GM21515 (cell line): Measurements from ENCODE around the gene HLA-DPB1.

Source experiments
- ATAC-seq: cut with Tn5 transposase; IDR thresholded peaks from one replicate; pipeline ENCODE4 v1.9.1; 2021; ENCODE audit not compliant: unreplicated experiment

Gene HLA-DPB1

DNA sequence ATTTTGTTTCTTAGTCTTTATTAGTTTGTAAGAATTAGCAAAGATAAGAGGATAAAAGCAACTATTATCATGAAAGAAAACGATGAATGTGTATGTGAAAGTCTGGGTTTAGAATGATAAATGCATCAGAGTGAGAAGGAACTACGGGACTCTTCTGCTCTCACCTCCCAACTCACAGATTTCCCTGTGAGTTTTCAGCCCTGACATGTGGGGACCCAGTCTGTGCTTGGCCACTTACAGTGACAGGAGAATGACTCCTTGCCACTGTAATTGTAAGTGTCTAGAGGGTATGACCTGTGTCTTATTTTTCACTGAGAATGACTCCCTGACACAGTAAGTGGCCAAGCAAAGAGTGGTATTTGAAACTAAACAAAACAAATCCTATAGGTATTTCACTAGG is 4.9 kb upstream of the HLA-DPB1 start:
- no peak for ATAC-seq

DNA sequence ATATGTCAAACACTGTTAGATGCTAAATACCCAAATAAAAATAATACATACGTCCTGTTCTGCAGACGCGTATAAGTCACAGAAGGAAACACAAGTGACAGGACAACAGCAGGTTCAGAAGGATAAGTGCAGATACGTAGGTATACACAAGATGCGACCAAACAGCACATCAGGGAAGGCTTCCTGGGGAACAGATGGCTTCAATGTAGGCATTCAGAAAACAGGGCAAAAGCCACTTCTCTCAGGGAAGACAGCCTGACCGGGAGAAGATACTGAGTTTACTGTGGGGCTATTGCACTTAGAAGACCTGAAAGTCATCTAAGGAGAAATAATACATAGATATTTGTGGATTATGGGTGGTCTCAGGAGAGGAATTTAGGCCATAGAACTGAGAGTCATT is 4.2 kb upstream of the HLA-DPB1 start:
- no peak for ATAC-seq

DNA sequence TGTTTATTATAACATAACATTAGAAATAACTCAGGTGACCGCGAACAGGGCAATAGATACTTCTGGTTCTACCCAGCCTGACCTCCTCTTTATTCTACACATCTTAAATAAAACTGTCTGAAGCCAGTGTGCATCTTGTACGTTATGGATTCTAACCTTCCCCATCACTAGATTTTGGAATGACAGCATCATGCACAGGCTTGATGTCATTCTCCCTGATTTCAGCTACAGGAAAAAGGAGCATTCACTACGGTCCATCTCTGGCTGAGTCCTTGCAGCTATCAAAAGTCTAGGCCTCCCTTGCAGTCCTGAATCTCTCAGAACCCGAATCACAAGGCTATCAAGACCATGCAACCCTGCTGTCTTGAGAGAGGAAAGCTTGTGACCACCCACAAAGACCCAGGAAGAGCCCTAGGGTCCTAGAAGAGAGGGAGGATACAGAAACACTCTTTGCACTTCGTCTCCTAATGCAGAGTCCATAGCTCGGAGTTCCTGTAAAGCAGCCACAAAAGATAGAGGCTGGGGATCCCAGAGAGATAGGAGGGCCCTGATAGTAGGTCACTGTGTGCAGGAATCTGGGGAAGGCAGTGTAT is 3.2 kb upstream of the HLA-DPB1 start:
- no peak for ATAC-seq

DNA sequence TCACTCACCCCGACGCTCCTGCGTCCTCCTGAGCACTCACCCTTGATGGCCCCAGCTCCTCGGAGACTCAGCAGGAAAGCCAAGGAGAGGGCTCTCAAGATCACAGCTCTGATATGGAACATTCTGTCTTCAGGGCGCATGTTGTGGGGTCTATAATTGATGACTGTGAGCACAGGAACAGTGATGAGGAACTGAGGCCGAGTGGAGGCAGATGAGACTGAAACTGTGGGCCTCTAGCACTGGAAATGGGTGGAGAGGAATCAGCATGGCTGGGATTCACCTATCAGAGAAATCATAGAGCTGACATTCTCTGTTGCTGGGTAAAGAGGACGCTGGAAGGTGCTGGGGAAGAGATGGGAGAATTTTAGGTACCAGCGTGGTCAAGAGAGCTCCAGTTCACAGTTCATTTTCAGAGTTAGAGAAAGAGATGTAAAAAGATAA is 2.3 kb upstream of the HLA-DPB1 start, which contains the start of gene HLA-DPA1:
Gene HLA-DPA1, minus strand, starts transcription at position 219 of the 441 bp plus-strand sequence.
- peak; percentile 63 for ATAC-seq

DNA sequence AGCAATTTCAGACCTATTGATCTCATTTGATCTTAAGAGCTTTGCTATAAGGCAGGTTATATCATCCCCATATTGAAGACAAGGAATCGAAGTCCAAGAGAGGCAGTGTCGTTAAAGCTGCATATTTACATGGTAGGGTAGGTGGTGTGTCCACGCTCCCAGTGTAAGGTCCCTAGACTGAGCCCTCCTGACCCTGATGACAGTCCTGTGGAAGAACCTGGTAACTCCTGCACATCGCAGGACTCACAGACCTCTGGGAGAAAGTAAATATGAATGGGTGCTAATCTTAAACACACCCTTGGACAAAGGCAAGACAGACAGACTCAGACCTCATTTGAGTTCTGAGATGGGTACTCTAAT is 602 bp upstream of the HLA-DPB1 start:
- peak; percentile 5 for ATAC-seq

DNA sequence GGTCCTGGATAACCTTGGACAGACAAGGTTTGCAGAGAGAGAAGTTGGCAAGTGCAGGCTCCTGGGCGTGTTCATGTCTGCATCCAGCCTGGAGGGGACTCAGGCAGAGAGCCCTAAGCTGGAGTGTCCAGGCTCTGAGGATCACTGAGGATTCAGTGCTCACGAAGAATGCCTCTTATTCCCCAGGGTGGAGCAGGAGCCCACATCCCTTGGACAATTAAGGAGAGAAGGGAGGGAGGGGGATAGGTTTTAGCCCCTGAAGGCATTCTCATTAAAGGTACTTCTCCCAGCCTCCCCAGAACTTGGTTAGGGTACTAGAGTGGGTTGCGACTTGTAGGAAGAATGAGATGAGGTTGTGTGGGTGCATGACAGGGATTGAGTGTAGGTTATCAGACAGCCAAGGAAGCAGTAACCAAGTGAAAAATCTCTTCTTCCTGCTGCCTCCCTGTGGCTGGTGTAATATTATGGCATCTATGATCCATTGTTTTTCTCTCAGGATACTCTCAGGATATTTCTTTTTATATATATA is 680 bp downstream of the HLA-DPB1 start:
- no peak for ATAC-seq

DNA sequence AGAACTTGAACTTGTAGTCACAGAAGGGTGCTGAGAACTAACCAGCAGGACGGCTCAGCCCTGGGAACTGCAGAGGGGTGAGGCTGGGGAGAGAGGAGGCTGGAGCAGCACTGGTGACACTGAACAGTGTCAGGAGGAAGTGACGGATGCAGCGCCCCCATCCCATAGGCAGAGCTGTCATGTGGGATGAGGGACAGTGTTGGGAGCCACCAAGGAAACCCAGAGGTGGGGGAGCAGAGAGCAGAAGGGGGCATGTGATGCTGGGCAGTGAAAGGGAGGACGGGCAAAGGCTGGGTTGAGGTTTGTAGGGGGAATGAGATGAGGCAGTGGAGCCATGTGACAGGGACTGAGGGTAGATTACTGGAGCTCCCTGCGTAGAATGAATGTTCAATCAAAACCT is 2.1 kb downstream of the HLA-DPB1 start:
- no peak for ATAC-seq

DNA sequence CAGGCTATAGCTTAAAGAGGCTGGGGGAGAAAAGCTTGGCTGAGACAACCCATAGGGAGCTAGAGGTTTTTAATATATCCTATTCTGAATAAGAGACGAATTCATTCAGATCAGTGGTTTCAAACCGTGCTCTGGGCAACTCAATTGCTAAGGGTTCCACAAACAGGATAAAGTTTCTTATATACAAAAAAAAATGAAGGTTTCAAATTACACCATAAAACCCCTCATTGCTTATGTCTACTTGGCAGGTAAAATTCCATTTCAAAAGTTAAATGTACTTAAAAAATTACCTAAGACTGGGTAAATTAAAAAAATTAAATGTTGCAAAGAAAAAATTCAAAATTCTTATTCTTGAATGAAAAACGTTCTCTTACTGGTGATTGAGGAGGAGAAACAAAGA is 2.7 kb downstream of the HLA-DPB1 start:
- no peak for ATAC-seq

DNA sequence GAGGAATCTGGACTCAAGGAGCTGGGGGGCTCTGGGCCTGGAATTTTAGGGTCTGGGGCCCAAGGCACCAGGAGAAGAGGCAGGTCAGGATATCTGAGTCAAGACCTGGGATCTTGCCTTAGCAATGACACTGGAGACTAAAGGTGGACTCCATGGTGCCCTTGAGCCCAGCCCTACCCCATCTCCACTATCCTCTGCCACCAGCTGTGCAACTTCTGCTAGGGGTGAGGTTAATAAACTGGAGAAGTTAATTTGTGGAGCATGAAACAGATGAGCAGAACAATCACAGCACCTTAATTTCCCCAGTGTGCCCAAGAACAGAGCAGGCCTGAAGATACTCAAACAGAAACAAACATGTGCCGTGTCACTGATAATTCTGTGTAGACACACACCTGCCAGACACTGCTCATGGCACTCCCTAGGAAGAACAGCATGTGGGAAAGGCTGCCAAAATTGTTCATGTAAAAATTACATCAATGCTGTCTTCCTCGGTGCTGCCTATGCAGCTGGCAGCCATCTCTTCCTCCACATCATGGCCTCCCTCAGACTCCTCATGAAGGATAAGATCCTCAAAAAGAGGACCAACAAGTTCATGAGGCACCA is 3.2 kb downstream of the HLA-DPB1 start:
- ATAC-seq, result no peak

DNA sequence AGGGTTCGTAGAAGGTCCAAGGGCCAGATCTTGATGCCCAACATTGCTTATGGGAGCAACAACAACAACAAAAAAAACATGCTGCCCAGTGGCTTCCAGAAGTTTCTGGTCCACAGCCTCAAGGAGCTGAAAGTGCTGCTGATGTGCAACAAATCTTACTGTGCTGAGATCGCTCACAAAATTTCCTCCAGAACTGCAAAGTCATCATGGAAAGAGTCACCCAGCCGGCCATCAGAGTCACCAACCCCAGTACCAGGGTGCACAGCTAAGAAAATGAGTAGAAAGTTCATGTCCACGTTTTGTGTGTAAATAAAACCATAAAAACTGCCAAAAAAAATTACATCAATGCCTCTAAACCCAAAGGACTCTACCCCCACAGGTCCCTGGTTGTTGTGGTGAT is 3.8 kb downstream of the HLA-DPB1 start:
- no peak for ATAC-seq

DNA sequence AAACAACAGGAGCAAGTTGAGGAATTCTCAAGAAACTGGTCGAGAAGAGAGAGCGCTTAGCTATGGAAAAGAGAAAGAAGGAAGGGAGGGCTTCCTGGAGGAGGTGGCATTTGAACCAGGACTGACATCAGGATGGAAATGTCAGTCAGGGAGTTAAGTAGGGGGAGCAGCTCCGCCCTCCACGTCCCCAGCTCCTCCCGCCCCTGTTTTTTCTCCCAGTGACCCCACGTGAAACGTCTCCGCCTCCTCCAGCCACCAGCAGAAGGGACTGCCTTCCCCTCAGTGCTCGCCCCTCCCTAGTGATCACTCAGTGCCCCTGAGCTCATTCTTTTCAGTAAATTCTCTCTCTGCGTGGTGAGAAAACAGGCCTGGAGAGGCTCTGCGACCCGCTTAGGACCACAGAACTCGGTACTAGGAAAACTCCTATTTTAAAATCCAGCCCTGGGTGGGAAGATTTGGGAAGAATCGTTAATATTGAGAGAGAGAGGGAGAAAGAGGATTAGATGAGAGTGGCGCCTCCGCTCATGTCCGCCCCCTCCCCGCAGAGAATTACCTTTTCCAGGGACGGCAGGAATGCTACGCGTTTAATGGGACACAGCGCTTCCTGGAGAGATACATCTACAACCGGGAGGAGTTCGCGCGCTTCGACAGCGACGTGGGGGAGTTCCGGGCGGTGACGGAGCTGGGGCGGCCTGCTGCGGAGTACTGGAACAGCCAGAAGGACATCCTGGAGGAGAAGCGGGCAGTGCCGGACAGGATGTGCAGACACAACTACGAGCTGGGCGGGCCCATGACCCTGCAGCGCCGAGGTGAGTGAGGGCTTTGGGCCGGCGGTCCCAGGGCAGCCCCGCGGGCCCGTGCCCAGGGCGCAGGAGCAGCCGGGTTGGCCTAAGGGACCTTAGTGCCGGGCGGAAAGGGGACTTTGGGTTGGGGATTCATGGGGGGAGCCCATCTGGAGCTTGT is 4.6 kb downstream of the HLA-DPB1 start:
- ATAC-seq, result no peak

DNA sequence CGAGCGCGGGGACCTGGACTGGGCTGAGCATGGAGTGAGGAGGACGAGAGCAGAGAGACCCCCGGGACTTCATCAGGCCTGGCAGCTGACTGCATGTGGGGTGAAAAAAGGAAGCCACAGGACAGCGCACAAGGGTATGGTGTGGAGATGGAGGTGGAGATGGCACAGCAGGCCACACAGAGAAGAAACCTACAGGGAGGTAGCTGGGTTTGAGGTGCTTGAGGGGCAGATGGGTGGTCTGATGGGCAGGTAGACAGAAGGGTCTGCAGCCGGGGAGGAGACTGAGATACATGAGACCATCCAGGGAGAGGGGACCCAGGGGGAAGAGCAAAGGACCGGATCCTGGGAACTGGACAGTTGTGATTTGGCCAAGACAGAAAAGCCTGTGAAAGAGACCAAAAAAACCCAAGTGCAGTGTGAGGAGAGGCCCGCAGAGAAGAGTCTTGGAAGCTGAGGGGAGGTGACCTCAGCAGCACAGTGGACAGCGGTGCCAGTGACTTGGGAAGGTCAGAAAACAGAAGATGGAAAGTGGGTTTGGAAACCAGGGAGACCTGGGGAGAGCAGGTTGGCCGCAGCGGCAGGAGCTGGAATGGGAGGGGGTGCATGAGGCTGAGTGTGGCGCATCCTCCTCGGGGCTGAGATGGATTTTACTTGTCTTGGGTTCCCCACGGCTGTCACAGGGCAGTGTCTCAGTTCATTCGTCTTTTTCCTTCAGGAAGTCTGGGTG is 5.5 kb downstream of the HLA-DPB1 start:
- ATAC-seq, result no peak

DNA sequence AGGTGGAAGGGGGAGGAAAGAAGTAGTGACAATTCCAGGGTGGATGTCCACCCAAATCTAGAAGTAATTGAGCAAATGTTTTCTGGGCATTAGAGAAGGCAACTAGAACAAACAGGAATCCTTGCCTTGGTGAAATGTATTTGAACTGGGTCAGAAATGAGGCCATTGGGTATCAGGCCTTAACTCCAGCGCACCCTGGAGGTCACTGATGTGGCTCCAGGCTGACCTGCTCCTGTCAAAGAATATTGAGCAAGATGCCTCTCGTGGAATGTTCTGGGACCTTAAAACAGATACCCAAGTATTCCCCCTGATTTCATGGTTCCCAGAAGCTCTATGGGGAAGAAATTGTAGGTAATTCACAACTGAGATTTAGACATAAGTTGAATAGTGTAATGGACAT is 6.9 kb downstream of the HLA-DPB1 start:
- no peak for ATAC-seq

DNA sequence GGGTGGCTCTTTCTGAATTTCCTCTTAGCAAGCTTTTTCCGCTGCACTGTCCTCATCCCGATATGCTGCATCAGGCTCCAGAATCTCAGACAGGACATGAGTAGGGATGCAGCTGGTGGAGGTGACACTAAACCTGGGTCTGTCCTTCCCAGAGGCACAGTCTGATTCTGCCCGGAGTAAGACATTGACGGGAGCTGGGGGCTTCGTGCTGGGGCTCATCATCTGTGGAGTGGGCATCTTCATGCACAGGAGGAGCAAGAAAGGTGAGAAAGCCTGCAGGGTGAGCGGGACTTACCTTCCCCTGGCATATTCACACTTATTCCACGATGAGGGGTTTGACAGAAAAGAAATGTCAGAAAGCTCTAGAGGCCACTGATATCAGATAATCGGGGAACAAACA is 9.8 kb downstream of the HLA-DPB1 start:
- ATAC-seq, result no peak

DNA sequence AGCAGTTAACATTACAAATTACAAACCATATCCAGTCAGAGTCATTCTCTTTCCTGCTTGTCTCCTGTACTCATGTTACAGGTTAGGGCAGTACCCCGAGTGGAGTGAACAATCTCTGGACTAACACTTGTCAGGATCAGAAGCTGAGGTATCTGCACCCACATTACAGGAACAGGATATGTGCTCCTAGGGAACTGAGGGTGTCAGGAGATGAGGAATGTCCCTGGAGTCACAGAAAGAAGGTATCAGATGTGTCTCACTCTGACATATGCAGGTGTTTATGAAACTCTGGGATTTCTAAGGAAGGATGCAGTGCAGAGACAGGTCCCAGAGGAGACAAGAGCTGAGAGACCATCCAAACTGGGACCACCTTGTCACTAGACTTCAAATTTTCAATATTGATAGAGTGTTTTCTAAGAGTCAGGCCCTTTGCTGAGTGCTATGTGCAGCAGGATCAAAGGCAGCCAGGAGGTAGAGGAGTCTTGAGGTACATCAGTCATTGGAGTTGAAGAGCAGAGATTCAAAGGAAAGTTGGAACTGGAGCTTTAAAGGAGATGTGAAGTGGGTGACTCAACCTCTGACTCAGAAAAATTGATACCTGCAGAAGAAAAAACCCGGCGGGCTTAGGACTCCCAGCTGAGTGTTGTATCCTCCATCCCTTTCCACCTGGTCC is 12.6 kb downstream of the HLA-DPB1 start:
- no peak for ATAC-seq

DNA sequence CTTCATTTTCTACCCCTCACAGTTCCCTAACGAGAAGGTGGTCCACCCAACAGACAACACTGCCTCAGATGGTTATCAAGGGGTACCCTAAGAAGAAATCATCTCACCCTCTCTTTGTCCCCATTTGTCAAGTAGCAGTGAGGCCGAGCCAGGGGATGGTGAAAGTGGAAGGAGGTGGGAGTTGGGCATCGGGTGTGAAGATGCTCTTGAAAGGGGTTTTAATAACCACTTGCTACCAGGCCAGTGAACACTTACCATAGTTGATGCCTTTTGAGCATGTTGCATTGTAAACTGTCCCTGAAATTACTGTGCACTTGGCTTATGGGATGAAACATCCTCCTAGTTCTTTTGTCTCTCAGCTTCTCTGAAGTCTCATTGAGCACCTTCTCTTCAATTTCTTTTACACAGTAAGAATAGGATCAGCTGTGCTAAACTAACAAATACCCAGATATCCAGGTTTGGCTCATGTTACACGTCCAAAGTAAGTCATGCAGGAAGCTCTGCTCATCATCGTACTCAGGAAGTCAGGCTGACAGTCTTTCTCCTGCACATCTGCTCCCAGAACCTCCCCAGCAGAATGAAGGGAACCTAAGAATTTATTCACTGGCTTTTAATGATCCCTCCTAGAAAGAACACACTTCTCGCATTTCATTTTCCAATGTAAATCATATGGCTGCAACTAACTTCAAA is 13.3 kb downstream of the HLA-DPB1 start:
- ATAC-seq, result no peak

DNA sequence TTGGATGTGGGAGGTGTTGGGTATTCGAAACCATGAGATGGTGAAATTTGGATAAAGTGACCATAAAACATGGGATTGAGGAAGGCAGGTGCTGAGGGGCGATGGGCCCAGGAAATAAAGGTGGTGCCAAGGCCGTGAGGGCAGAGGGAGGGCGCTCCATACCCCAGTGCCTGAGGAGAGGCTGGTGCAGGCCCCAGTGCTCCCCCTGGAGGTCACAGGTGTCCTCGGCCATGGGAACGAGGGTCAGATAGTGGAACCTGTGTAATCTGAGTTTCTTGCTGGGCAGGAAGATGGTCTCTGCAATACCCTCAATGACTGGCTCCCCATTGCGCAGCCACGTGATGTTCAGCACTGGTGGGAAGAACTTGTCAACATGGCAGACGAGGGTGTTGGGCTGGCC is 16.2 kb downstream of the HLA-DPB1 start:
- ATAC-seq, result no peak

DNA sequence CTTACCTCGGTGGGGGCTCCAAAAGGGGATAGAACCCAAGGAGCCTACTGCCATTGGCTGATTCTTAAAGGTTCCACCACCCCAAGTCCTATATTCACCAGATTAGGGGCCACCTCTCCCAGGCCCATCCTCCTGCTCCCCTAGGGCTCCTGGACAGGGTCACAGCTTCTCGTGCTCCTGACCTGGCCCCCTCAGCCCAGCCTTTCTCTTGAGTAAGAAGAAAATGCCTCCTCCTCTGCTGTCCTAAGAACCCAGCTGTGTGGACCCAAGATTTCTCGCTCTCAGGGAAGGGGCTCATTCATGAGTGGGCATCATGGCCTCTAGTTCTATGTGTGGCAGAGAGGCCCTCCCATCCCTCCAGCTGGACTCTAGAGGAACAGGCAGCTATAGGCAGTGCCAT is 16.6 kb downstream of the HLA-DPB1 start:
- ATAC-seq, result no peak

DNA sequence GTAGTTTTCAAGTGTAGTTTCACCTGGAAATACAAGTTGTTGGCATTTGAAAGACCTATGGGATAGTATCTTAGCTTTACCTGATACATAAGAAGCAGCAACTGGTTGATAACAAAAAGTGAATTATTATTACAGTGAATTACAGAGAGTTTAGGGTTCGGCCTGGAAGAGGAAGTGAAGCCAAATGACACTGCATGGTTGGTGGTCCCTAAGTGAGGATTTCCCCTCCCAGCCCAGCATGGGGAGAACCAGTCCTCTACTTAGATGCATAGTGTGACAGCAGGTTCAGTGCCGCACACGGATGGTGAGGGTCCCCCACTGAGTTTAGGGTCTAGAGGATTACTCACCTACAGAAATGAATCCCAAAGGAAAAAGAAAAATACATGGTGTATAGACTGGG is 18.1 kb downstream of the HLA-DPB1 start:
- ATAC-seq, result no peak

DNA sequence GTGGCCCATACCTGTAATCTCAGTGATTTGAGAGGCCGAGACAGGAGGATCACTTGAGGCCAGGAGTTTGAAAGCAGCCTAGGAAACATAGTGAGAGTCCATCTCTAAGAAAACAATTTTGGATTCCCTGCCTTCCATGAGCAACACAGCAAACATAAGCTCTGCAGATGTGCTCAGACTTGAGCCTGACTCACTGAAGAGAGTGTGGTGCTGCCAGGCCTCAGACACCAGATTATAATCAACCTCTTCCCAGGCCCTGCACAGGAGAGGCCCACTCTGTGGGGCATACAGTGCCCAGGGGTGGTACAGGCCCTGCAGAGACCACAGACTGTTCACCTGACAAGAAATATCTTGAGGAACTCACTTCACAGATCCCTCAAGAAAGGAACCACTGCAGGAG is 19.9 kb downstream of the HLA-DPB1 start:
- no peak for ATAC-seq
